MM.1S (cell line): ENCODE data around the gene FPGS.
"Not testable (repeated sequence)": the region's sequence is repeated elsewhere in the genome, so short reads cannot be mapped to it uniquely, and the experiment has no call there.

Source experiments
- CTCF ChIP-seq: fragments of 300-600 bp; sonication (generic); IDR thresholded peaks from 2 replicates; pipeline ENCODE4 v1.5.1; 2016; ENCODE audit warnings: antibody characterized with exemption, low read length, mixed read lengths
- EZH2 ChIP-seq: fragments of 300-600 bp; sonication (generic); optimal IDR thresholded peaks from 2 replicates; pipeline ENCODE3; 2017; ENCODE audit warnings: low read depth, mild to moderate bottlenecking, antibody characterized with exemption, low read length, mixed read lengths
- EZH2phosphoT487 ChIP-seq: fragments of 300-600 bp; sonication (generic); IDR thresholded peaks from 2 replicates; pipeline ENCODE4 v1.6.1; 2018; ENCODE audit warnings: antibody characterized with exemption, low read length

GRCh38 chr9:127756776-127757175, 45.9 kb upstream of the FPGS start:
- not testable (repeated sequence) for TF ChIP-seq CTCF, EZH2, EZH2phosphoT487
